Measurements from ENCODE around the gene RDH8.
"Not testable (repeated sequence)": the region's sequence is repeated elsewhere in the genome, so short reads cannot be mapped to it uniquely, and the experiment has no call there.

RDH8 gene

GRCh38 chr19:10006335-10006708 lies 7.0 kb upstream of the RDH8 start:
- no peak for DNase-seq

GRCh38 chr19:10006752-10007323 lies 6.4 kb upstream of the RDH8 start:
- no peak for DNase-seq

- DNase-seq, result no peak
Observed at GRCh38 chr19:10007371-10008183, 5.7 kb upstream of the RDH8 start.

GRCh38 chr19:10008184-10008765 lies 5.0 kb upstream of the RDH8 start:
- no peak for DNase-seq

- DNase-seq, result no peak
Observed at GRCh38 chr19:10009714-10010224, 3.5 kb upstream of the RDH8 start.

- DNase-seq, result no peak
Observed at GRCh38 chr19:10010247-10010691, 3.0 kb upstream of the RDH8 start, which contains the start of gene COL5A3. Gene COL5A3, minus strand, starts transcription at chr19:10010504. Its CDS starts 119 bp downstream, at chr19:10010385.

- no peak for DNase-seq
Observed at GRCh38 chr19:10010939-10011338, 2.3 kb upstream of the RDH8 start.

- no peak for DNase-seq
Observed at GRCh38 chr19:10011974-10012373, 1.3 kb upstream of the RDH8 start.

GRCh38 chr19:10013834-10014618 lies 743 bp downstream of the RDH8 start:
- no peak for DNase-seq

- no peak for DNase-seq
Observed at GRCh38 chr19:10018263-10018662, 5.0 kb downstream of the RDH8 start.

- no peak for DNase-seq
Observed at GRCh38 chr19:10018786-10019185, 5.5 kb downstream of the RDH8 start.

- DNase-seq, result no peak
Observed at GRCh38 chr19:10019246-10019645, 6.0 kb downstream of the RDH8 start.

GRCh38 chr19:10020851-10021250 lies 7.6 kb downstream of the RDH8 start:
- no peak for DNase-seq

- DNase-seq, result no peak
Observed at GRCh38 chr19:10021446-10021845, 8.2 kb downstream of the RDH8 start.

GRCh38 chr19:10021863-10022262 lies 8.6 kb downstream of the RDH8 start:
- DNase-seq, result no peak

- not testable (repeated sequence) for DNase-seq
Observed at GRCh38 chr19:10023096-10023495, 9.8 kb downstream of the RDH8 start.

GRCh38 chr19:10026744-10027143 lies 13.5 kb downstream of the RDH8 start:
- no peak for DNase-seq

GRCh38 chr19:10027158-10027997 lies 14.1 kb downstream of the RDH8 start:
- peak; percentile 89 for DNase-seq

GRCh38 chr19:10033614-10034013 lies 20.3 kb downstream of the RDH8 start:
- DNase-seq, result no peak

- DNase-seq, result no peak
Observed at GRCh38 chr19:10036601-10037071, 23.4 kb downstream of the RDH8 start.

GRCh38 chr19:10037367-10037766 lies 24.1 kb downstream of the RDH8 start:
- no peak for DNase-seq

GRCh38 chr19:10037809-10038208 lies 24.5 kb downstream of the RDH8 start:
- no peak for DNase-seq

Data from activated CD4-positive, CD25-positive, alpha-beta regulatory T cell treated with anti-CD3 and anti-CD28 coated beads, Interleukin-2, amount 50 U/mL, for 72 hours (primary cell).